ENCODE data around the gene TNRC6B.

TNRC6B gene

GRCh38 chr22:40238425-40239344, 61.0 kb downstream of the TNRC6B start:
- no peak for DNase-seq (ENCODE audit: low read depth in 2 of 2)

- DNase-seq (ENCODE audit: low read depth in 2 of 2) = no peak
Observed at GRCh38 chr22:40239345-40239683, 61.6 kb downstream of the TNRC6B start.

- no peak for DNase-seq (ENCODE audit: low read depth in 2 of 2)
Observed at GRCh38 chr22:40240160-40240559, 62.4 kb downstream of the TNRC6B start.

GRCh38 chr22:40240686-40241085, 63.0 kb downstream of the TNRC6B start:
- no peak for DNase-seq (ENCODE audit: low read depth in 2 of 2)

GRCh38 chr22:40241200-40241763, 63.6 kb downstream of the TNRC6B start:
- no peak for DNase-seq (ENCODE audit: low read depth in 2 of 2)

- DNase-seq (ENCODE audit: low read depth in 2 of 2) = no peak
Observed at GRCh38 chr22:40243891-40244290, 66.2 kb downstream of the TNRC6B start.

GRCh38 chr22:40244586-40244985, 66.9 kb downstream of the TNRC6B start:
- no peak for DNase-seq (ENCODE audit: low read depth in 2 of 2)

GRCh38 chr22:40247976-40248375, 70.3 kb downstream of the TNRC6B start:
- DNase-seq (ENCODE audit: low read depth in 2 of 2) = peak; percentile 29 to 51

GRCh38 chr22:40249286-40249685, 71.6 kb downstream of the TNRC6B start:
- DNase-seq (ENCODE audit: low read depth in 2 of 2) = no peak

- no peak for DNase-seq (ENCODE audit: low read depth in 2 of 2)
Observed at GRCh38 chr22:40250608-40251007, 72.9 kb downstream of the TNRC6B start.

GRCh38 chr22:40251106-40251505, 73.4 kb downstream of the TNRC6B start:
- DNase-seq (ENCODE audit: low read depth in 2 of 2) = no peak

- DNase-seq (ENCODE audit: low read depth in 2 of 2) = no peak
Observed at GRCh38 chr22:40252146-40252545, 74.4 kb downstream of the TNRC6B start.

- no peak for DNase-seq (ENCODE audit: low read depth in 2 of 2)
Observed at GRCh38 chr22:40256516-40256915, 78.8 kb downstream of the TNRC6B start.

GRCh38 chr22:40258017-40258416, 80.3 kb downstream of the TNRC6B start:
- DNase-seq (ENCODE audit: low read depth in 2 of 2) = no peak

- DNase-seq (ENCODE audit: low read depth in 2 of 2) = no peak
Observed at GRCh38 chr22:40258501-40258915, 80.8 kb downstream of the TNRC6B start.

GRCh38 chr22:40261783-40262182, 84.1 kb downstream of the TNRC6B start:
- DNase-seq (ENCODE audit: low read depth in 2 of 2) = no peak

- no peak for DNase-seq (ENCODE audit: low read depth in 2 of 2)
Observed at GRCh38 chr22:40263191-40263590, 85.5 kb downstream of the TNRC6B start.

GRCh38 chr22:40265783-40266182, 88.1 kb downstream of the TNRC6B start:
- DNase-seq (ENCODE audit: low read depth in 2 of 2) = no peak

- DNase-seq (ENCODE audit: low read depth in 2 of 2) = no peak
Observed at GRCh38 chr22:40270031-40270430, 92.3 kb downstream of the TNRC6B start.

- DNase-seq (ENCODE audit: low read depth in 2 of 2) = no peak
Observed at GRCh38 chr22:40270748-40271373, 93.1 kb downstream of the TNRC6B start.

- no peak for DNase-seq (ENCODE audit: low read depth in 2 of 2)
Observed at GRCh38 chr22:40271440-40271839, 93.7 kb downstream of the TNRC6B start.

GRCh38 chr22:40273319-40273718, 95.6 kb downstream of the TNRC6B start:
- no peak for DNase-seq (ENCODE audit: low read depth in 2 of 2)
